OCI-LY1 (cell line): ENCODE measurements around the gene LINC00305.

Experiments used
- H2AFZ ChIP-seq: fragments of 200-600 bp; sonication (generic), shearing (Covaris generic); 2 replicates; pipeline ENCODE4 v1.6.0; 2014; ENCODE audit warnings: antibody characterized with exemption, mild to moderate bottlenecking, low read length
- H3F3A ChIP-seq: fragments of 200-600 bp; sonication (generic), shearing (Covaris generic); 2 replicates; pipeline ENCODE4 v1.6.0; 2014; ENCODE audit warnings: mild to moderate bottlenecking, antibody characterized with exemption, low read length, moderate library complexity; ENCODE audit not compliant: insufficient read depth
- H3K27ac ChIP-seq: fragments of 200-600 bp; sonication (generic); 2 replicates; pipeline ENCODE4 v1.5.1; 2014; ENCODE audit warnings: low read length, mixed run types, mild to moderate bottlenecking, low read depth; ENCODE audit not compliant: poor library complexity, severe bottlenecking
- H3K27me3 ChIP-seq: fragments of 200-600 bp; sonication (generic); 2 replicates; pipeline ENCODE4 v1.6.0; 2014; ENCODE audit warnings: antibody characterized with exemption, mild to moderate bottlenecking, low read length, moderate library complexity; ENCODE audit not compliant: insufficient read depth
- H3K36me3 ChIP-seq: fragments of 200-600 bp; sonication (generic); 2 replicates; pipeline ENCODE4 v1.6.1; 2014; ENCODE audit warnings: mild to moderate bottlenecking, antibody characterized with exemption, low read length, moderate library complexity, mixed read lengths; ENCODE audit not compliant: insufficient read depth
- H3K4me1 ChIP-seq: fragments of 200-600 bp; sonication (generic); 2 replicates; pipeline ENCODE4 v1.5.1; 2014; ENCODE audit warnings: mild to moderate bottlenecking, low read length, moderate library complexity; ENCODE audit not compliant: insufficient read depth, severe bottlenecking
- H3K4me2 ChIP-seq: fragments of 200-600 bp; sonication (generic), shearing (Covaris generic); 2 replicates; pipeline ENCODE4 v1.6.1; 2014; ENCODE audit warnings: low read length
- H3K4me3 ChIP-seq: fragments of 200-600 bp; sonication (generic); 2 replicates; pipeline ENCODE4 v1.5.1; 2014; ENCODE audit warnings: low read length, low read depth, mild to moderate bottlenecking, mixed read lengths; ENCODE audit not compliant: poor library complexity, severe bottlenecking
- H3K79me2 ChIP-seq: fragments of 200-600 bp; shearing (Covaris generic); 2 replicates; pipeline ENCODE4 v1.6.1; 2016; ENCODE audit warnings: mixed run types, low read length, mixed read lengths; ENCODE audit not compliant: insufficient read depth
- H3K9ac ChIP-seq: fragments of 200-600 bp; sonication (generic), shearing (Covaris generic); 2 replicates; pipeline ENCODE4 v1.6.1; 2014; ENCODE audit warnings: mild to moderate bottlenecking, low read length, mixed read lengths
- H3K9me2 ChIP-seq: fragments of 200-600 bp; sonication (generic), shearing (Covaris generic); 2 replicates; pipeline ENCODE4 v1.6.1; 2014; ENCODE audit warnings: low read depth, mild to moderate bottlenecking, low read length, mixed read lengths
- H3K9me3 ChIP-seq: fragments of 200-600 bp; shearing (Covaris generic); 2 replicates; pipeline ENCODE4 v1.6.1; 2014; ENCODE audit warnings: low read length, mixed read lengths
- H4K20me1 ChIP-seq: fragments of 200-600 bp; sonication (generic), shearing (Covaris generic); 2 replicates; pipeline ENCODE4 v1.6.0; 2016; ENCODE audit warnings: mild to moderate bottlenecking, low read length; ENCODE audit not compliant: insufficient read depth
- CTCF ChIP-seq: fragments of 200-600 bp; sonication (generic), shearing (Covaris generic); IDR thresholded peaks from 2 replicates; pipeline ENCODE4 v1.5.1; 2017; ENCODE audit warnings: mild to moderate bottlenecking, antibody characterized with exemption, low read length, moderate library complexity, mixed read lengths
- EZH2 ChIP-seq: fragments of 200-600 bp; sonication (generic), shearing (Covaris generic); IDR thresholded peaks from 2 replicates; pipeline ENCODE4 v1.8.0; 2017; ENCODE audit warnings: borderline replicate concordance, mixed run types, mild to moderate bottlenecking, antibody characterized with exemption, low read length, moderate library complexity, mixed read lengths

LINC00305 gene

DNA sequence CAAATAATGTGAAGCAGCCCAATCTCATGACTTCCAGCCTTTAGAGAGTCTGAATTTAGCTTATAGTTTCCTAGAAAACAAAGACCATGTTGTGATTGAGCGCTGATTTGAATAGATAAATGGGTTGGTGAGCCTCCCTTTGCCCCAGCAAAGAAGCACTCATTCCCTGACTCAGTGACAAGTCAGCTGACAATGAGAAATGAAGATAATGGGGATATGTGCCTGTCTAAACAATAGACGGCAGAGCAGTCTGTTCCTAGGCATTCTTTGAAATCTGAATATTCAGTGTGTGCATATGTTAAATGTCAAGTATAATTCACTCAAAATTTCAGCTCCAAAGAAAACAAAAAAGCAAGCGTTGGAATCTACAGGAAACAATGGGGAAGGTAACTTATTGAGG, 34.8 kb upstream of the LINC00305 start:
- TF ChIP-seq EZH2: no peak
- TF ChIP-seq CTCF: no peak
- no peaks in the 10 kb centered on the region for H3K27me3 ChIP-seq
- H3K9me2 ChIP-seq: no peaks in the 10 kb centered on the region
- no peaks in the 10 kb centered on the region for H4K20me1 ChIP-seq
- no peak overlapping the region for H3K27ac ChIP-seq
- H3K9me3 ChIP-seq: no peaks in the 10 kb centered on the region
- no peaks in the 10 kb centered on the region for H3F3A ChIP-seq
- H3K79me2 ChIP-seq: no peaks in the 10 kb centered on the region
- H3K4me1 ChIP-seq: no peaks in the 10 kb centered on the region
- H3K9ac ChIP-seq: no peak overlapping the region
- no peaks in the 10 kb centered on the region for H3K36me3 ChIP-seq
- no peak overlapping the region for H3K4me2 ChIP-seq
- H2AFZ ChIP-seq: no peak overlapping the region
- no peak overlapping the region for H3K4me3 ChIP-seq

- no peak overlapping the region for H3K9ac ChIP-seq
- H3K27me3 ChIP-seq: no peaks in the 10 kb centered on the region
- no peak for TF ChIP-seq CTCF
- no peak for TF ChIP-seq EZH2
- no peak overlapping the region for H3K4me2 ChIP-seq
- H3K4me3 ChIP-seq: no peak overlapping the region
- H2AFZ ChIP-seq: no peak overlapping the region
- no peaks in the 10 kb centered on the region for H3K36me3 ChIP-seq
- no peaks in the 10 kb centered on the region for H4K20me1 ChIP-seq
- no peaks in the 10 kb centered on the region for H3K79me2 ChIP-seq
- no peaks in the 10 kb centered on the region for H3K9me2 ChIP-seq
- no peaks in the 10 kb centered on the region for H3K4me1 ChIP-seq
- H3K27ac ChIP-seq: no peak overlapping the region
- H3K9me3 ChIP-seq: no peaks in the 10 kb centered on the region
- H3F3A ChIP-seq: no peaks in the 10 kb centered on the region
Observed at GRCh38 chr18:64180617-64181016, 31.7 kb upstream of the LINC00305 start.

DNA sequence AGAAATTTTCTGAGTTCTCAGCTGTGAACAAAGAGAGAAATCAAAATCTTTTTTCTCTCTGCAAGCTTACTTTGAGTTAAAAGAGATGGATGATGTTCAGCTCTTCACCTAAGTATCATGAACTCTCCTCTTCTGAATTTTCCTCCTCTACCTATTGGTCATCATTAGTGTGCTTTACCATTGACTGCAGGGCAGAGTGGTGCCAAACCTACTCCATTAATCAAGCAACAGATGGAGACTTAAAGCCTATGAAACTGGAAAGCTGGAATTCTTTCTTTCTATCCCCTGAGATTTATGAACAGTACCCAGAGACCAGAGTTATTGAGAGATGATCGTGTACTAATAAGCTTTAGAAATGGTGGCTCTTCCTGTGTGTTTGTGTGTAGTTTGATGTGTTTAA, 31.3 kb upstream of the LINC00305 start:
- Histone ChIP-seq H3K79me2 (no peaks in the 10 kb centered on the region), H3K27me3 (no peaks in the 10 kb centered on the region), H3K4me2 (no peak overlapping the region), H3K36me3 (no peaks in the 10 kb centered on the region), H3F3A (no peaks in the 10 kb centered on the region), H2AFZ (no peak overlapping the region), H3K9ac (no peak overlapping the region), H3K4me3 (no peak overlapping the region), H3K27ac (no peak overlapping the region), H3K4me1 (no peaks in the 10 kb centered on the region), H3K9me3 (no peaks in the 10 kb centered on the region), H4K20me1 (no peaks in the 10 kb centered on the region), H3K9me2 (no peaks in the 10 kb centered on the region)
- TF ChIP-seq EZH2: no peak
- TF ChIP-seq CTCF: no peak
